SK-N-MC (cell line): Measurements from ENCODE around the gene ST6GALNAC3.

Experiments
- EZH2 ChIP-seq: fragments of 200-600 bp; sonication (generic); IDR thresholded peaks from one replicate; pipeline ENCODE4 v1.6.1; 2017; ENCODE audit warnings: antibody characterized with exemption
- POLR2AphosphoS5 ChIP-seq: IDR thresholded peaks from 2 replicates; pipeline ENCODE4 v1.6.1; 2012; ENCODE audit warnings: mild to moderate bottlenecking, low read depth, low read length, borderline replicate concordance

DNA sequence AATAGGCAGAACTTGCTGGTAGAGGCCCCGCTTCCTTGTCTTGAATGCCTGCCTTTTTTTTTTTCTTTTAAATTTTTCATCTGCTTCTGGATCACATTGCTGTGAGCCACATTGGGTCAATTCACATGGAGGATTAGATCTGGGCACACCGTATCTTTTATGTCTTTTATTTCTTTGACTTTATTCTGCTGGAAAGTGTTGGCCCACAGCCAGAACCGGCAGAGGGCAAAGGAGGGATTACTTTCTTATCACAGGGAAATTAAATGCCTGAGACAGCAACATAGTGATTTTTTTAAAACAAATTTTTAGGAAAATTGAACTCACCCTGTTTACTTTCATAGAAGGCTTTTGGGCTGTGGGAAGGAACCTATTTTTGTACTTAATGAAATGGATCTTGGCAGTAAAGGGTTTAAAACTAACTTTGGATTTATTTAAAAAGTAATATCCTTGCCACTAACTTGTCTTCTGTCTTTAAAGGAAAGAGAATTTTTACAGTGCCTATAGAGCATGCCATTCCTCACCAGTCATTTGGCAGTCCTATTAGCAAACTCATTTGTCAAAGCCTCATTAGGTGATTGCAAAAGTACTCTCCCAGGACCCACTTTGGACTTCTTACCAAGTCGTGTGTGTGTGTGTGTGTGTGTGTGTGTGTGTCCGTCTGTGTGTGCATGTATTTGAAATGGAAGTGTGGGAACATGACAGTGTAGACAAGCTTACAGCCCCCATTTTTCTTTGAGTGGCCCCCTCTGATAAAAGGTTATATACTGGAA lies 68.4 kb downstream of the ST6GALNAC3 start:
- TF ChIP-seq EZH2 = no peak
- TF ChIP-seq POLR2AphosphoS5 = no peak
